HS-5 (cell line): ENCODE data around the gene PIGM.
A peak's percentile ranks its signal among the peaks of the same experiment; 100 is the strongest.

ENCODE experiments used
- DNase-seq: peaks from one replicate; pipeline ENCODE4 v3.0.0-alpha.2; 2012; ENCODE audit warnings: low read depth

Gene PIGM

GRCh38 chr1:160022330-160023310 lies 9.2 kb downstream of the PIGM start:
- no peak for DNase-seq

- DNase-seq, result no peak
Observed at GRCh38 chr1:160021376-160022074, 10.3 kb downstream of the PIGM start.

GRCh38 chr1:160020196-160020595 lies 11.6 kb downstream of the PIGM start:
- no peak for DNase-seq

DNA sequence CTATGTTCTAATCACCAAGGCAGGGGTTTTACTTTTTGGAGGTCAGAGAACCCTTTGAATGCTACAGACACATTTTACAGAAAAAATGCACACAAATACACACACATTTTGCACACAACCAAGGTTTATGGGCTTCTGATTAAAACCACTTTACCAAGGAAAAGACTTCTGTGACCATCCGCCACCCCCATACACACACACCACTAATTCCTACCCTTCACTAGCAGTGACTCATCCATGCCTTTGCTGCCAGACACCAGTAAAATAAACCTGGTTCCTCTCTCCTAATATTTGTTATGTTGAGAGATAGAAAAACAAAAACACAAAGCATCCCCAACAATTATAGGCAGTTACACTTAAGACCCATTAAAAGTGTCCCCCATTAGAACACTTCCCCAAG lies 12.9 kb downstream of the PIGM start:
- DNase-seq, result no peak

DNA sequence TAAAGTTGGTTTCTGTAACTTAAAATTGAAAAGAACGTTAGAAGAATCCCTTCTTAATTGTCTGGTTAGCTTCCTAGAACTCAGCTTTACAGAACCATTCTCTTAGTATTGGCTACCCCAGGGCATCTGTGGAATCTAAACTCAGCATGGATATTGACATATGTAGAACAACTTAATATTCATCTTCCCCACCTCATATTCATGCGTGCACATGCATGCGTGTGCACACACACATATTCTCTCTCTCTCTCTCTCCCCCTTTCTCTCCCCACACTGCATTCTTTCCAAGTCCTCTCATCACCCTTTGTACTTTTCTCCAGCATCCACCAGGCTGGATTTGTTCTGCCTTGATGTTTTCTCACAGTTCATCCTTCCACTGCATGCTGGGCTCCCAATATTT lies 13.4 kb downstream of the PIGM start:
- no peak for DNase-seq

DNA sequence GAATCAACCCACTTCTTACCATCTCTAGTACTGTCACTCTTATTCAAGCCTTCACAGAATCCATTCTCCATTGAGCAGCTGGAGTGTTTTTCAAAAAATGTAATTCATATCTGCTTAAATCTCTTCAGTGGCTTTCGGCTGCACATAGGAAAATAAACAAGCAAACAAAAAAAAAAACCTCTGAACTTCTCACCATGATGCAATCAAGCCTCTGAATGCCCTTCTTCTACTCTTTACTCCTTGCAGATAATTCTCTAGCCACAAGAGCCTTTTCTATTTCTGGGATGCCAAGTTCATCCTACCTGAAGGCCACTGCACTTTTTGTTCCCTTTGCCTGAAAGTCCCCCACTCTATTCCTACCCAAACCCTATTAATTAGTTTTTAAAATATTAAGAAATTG lies 14.2 kb downstream of the PIGM start:
- no peak for DNase-seq

DNA sequence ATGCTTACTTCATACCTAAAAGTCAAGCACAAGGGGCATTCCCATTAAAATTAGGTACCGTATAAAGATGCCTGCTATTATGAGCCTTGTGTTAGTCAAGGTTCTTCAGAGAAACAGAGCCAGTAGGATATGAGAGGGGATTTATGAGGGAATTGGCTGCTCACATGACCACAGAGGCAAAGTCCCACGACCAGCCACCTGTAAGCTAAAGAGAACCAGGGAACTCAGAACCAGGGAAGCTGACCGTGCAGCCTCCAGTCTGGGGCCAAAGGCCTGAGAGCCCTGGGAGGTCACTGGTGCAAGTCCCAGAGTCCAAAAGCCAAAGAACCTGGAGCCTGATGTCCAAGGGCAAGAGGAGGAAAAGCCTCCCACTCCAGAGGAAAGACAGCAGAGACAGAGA lies 20.0 kb downstream of the PIGM start:
- no peak for DNase-seq

GRCh38 chr1:160009801-160010200 lies 22.0 kb downstream of the PIGM start:
- DNase-seq, result no peak

DNA sequence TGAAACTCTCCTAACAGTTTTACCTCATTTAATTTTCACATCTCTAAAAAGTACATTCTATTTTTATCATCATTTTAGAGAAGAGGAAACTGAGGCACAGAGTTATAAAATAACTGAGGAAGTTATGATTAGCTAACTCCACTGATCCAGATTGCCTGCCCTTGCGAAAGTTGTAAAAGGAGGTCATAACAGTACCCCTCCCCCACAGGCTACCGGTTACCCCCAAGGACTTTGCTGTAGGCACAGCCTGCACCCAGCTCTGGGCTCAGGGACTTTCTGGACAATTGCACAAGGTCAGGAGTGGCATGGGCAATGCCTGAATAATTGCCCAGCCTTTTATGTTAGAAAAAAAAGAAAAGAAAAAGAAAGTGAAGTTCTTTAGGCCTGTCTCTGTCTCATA lies 22.7 kb downstream of the PIGM start:
- no peak for DNase-seq

- peak; percentile 25 for DNase-seq
Observed at GRCh38 chr1:160007577-160008200, 24.1 kb downstream of the PIGM start.

DNA sequence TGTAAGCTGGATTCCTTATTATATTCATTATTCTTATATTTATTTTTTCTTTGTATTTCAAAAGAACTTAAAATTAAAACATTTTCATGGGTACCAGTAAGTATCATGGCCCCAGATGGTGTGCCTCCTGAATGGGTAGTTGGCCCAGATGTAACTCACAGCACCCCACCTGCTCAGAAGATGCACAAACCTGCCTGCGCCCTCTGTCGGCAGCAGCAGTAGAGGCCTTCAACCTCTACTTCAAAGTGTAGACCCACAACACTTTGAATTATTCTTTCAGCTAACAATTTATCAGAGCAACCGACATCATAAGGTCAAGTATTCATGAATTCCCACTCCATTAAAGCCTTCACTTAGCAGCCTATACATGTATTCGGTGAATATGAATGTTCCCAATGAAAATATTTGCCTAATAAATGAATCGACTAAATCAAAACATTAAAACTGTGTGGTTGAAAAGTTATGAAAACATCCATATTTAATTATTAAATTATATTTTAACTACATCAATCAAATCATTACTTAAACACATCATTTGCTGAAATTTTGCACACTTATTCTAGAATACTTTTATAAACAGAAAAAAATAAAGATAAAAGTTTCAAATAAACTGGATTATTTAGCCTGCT lies 25.4 kb downstream of the PIGM start:
- peak; percentile 29 for DNase-seq

GRCh38 chr1:160005070-160005469 lies 26.7 kb downstream of the PIGM start:
- no peak for DNase-seq

DNA sequence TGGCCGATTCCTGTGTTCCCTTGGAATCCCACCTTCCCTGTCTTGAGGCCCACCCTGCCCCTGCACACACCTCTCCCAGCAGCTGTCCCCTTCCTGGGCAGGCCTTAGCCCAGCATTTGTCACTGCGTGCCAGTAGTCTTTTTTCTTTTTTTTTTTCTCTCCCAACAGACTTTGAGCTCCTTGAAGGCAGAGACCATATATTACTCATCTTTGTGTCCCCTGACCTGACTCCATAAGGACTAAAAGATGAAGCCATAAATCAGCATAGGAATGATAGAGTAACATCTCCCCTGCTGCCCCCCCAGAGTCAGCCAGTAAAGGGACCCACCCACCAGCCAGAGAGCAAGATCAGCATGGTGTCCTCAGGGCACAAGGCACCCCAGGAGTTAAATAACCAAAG lies 27.4 kb downstream of the PIGM start:
- no peak for DNase-seq

DNA sequence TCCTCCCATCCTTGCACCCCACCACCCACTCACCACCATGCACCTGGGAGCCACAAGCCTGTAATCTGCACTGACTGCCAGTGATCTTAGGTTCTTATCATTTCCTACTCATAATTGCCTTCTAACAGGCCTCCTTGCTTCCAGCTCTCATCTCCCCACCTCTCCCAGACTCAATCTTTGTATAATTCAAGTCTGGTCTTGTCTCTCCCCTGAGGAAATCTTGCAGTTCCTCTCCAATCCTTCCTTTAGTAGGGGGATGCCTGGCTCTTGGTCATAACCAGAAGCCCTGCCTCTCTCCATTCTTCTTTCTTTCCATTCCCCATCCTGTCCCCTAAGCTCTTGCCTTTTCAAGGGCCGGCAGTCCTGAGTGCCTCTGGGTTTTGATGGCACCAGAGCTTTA lies 27.8 kb downstream of the PIGM start:
- DNase-seq, result no peak

DNA sequence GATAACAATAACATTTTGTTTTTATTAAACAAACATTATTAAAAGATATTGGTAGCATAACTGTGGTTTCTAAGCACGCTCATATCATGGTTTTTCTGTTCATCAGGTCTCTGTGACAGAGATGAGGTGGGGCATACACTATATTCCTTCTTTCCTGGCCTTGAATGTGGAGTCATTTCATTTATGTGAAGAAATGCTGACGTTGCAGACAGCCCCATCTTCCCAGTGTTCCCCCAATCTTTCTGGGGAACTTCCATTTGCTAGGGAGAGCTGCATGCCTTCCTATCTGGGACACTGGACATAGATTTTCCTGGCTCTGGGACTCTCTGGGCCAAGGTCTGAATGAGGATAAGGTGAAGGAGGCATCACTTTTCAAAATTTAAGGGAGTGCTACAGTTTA lies 30.4 kb downstream of the PIGM start:
- no peak for DNase-seq

DNA sequence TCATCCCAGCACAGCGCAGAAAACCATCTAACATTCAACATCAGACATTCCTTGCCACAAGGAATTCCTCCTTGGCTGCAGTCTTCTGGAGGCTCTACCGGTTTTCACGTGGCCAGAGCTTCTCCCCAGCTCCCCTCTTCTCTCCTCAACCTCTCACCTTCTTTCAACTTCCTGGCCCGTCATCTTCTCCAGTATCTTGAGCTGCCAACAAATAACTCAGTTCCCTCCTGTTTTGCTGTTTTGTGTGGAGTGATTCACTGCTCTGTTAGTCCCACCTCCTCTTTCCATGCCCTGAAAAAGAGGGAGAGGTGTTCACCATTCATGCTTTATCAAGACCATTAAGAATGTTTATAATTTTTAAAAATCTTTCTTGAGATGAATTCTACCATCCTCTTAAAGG lies 32.6 kb downstream of the PIGM start:
- no peak for DNase-seq

DNA sequence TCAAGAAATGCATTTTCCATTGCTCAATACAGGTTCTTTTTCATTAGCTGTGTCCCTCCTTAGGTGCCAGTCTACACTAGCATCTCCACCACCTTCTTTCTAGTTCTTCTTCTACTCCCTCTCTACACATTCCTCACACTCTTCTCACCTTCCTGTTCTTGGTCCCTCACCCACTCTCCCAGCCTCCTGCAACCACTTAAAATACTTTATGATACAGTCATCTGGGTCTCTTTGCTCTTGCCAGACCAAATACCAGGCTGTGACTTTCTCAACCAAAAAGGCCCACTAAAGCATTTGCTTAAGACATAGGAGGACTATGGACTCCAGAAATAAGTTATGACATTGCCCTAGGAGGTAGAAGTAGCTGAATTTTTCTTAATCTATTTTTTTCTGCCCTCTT lies 35.1 kb downstream of the PIGM start:
- DNase-seq, result peak; percentile 90

DNA sequence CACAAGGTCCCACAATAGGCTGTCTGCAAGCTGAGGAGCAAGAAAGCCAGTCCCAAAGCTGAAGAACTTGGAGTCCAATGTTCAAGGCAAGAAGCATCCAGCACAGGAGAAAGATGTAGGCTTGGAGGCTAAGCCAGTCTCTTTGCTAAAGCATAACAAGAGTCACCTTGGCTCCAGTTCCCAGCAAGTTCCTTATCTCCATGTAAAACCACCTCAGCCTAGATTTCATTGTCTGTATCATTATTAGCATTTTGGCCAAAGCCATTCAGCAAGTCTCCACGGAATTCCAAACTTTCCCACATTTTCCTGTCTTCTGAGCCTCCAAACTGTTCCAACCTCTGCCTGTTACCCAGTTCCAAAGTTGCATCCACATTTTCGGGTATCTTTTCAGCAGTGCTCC lies 36.9 kb downstream of the PIGM start:
- DNase-seq, result no peak

GRCh38 chr1:159993911-159994310 lies 37.9 kb downstream of the PIGM start:
- DNase-seq, result no peak

DNA sequence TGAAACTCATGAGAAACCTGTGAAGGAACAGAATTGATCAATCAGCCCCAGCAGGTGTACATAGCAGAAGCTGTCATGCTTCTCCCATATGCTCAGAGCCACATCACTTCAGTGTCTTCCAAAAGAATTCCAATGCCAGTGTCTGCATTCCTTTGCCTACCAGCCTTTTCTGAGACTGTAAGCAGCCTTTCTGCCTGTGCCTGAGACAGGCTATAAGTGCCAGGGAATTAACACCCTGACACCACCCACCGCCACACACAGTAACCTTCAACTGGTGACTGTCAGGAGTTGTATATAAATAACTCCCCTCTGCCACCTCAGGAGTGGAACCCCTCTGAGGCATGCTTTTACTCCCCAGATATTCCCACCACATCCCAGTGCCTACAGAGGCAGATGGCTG lies 39.6 kb downstream of the PIGM start:
- DNase-seq, result no peak

DNA sequence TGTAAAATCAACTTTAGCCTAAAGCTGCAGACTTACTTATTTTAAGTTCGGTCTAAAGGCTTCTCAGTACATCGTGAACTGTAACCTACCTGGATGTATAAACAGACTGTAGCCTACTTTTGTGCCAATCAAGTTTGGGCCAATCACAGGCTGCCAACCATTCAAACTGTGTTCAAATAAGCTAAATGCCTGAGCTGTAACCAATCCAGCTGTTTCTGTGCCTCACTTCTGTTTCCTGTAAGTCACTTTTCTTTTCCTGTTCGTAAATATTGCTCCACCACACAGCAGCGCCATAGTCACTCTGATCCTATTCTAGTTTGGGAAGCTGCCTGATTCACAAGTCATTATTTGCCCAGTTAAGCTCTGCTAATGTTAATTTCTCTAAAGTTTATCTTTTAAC lies 40.3 kb downstream of the PIGM start:
- no peak for DNase-seq

- DNase-seq, result no peak
Observed at GRCh38 chr1:159990005-159990404, 41.8 kb downstream of the PIGM start.

DNA sequence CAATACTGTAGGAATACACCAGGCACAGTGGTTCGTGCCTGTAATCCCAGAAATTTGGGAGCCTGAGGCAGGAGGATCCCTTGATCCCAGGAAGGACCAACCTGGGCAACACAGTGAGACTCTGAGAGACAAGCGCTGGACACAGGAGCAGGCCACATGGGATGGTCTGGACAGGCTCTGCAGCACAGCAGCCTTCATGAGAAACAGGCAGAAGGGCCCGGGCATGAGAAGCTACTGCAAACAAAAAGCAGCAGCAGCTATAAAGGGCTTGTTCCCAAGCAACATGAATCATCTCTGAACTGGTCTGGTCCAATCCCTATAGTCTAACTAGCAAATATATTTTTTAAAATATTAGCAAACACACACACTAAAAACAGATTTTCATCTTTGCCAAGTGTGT lies 42.2 kb downstream of the PIGM start:
- DNase-seq, result no peak
